ENCODE measurements around the gene DNAJC16.

GRCh38 chr1:15525050-15526020, 1.3 kb upstream of the DNAJC16 start:
- TF ChIP-seq CTCF (IDR thresholded peaks at IDR 0.05; ENCODE audit: low read depth, low read length): no peak
- no peak for TF ChIP-seq EZH2phosphoT487 (IDR thresholded peaks at IDR 0.05; ENCODE audit: low read depth)

All from OCI-LY3 (cell line).